IMR-90 (cell line): ENCODE results near the gene TRIM75. TPM values are rescaled to one million over a fixed set of nuclear protein-coding genes. Genes with fewer than 3 reads are reported as not detected.

Experiments
- ATAC-seq: fragments of 200-7000 bp; cut with Tn5 transposase; 2 replicates; pipeline ENCODE4 v1.9.1; 2020; ENCODE audit warnings: low read depth, mild to moderate bottlenecking, moderate library complexity
- BruUV-seq: library from RNA; stranded (reverse); fragments of 400-500 nt; replicated peaks from 2 replicates; lab custom pipeline; 2021; lab: Mats Ljungman, UMichigan
- CTCF ChIA-PET: fragments of 300-600 bp; formaldehyde crosslinking; extraction: SDS; loops from one replicate; lab custom pipeline; 2021; ENCODE audit warnings: antibody characterized with exemption; lab: Yijun Ruan, JAX
- POLR2A ChIA-PET: fragments of 300-600 bp; sonication (Branson Sonifier 250); formaldehyde crosslinking; loops from one replicate; lab custom pipeline; 2022; ENCODE audit warnings: antibody characterized with exemption; ENCODE audit not compliant: unreplicated experiment; lab: Charles Lee
- DNase-seq: peaks from one replicate; pipeline ENCODE4 v3.0.0; 2013
- H2AFZ ChIP-seq: replicated peaks from 2 replicates; pipeline ENCODE3; 2013; ENCODE audit warnings: low read length, mild to moderate bottlenecking; ENCODE audit not compliant: poor library complexity
- H2AK5ac ChIP-seq: 2 replicates; pipeline ENCODE4 v1.6.1; 2013; ENCODE audit warnings: low read depth, low read length, inconsistent platforms
- H2AK9ac ChIP-seq: replicated peaks from 2 replicates; pipeline ENCODE3; 2013; ENCODE audit warnings: mild to moderate bottlenecking, low read depth, low read length, moderate library complexity; ENCODE audit not compliant: poor library complexity
- H2BK120ac ChIP-seq: 2 replicates; pipeline ENCODE4 v1.6.1; 2013; ENCODE audit warnings: low read depth, low read length, inconsistent platforms
- H2BK15ac ChIP-seq: 3 replicates; pipeline ENCODE4 v1.6.1; 2013; ENCODE audit warnings: low read depth, low read length, inconsistent platforms
- H2BK20ac ChIP-seq: 2 replicates; pipeline ENCODE4 v1.6.1; 2013; ENCODE audit warnings: low read depth, mild to moderate bottlenecking, inconsistent platforms, low read length, moderate library complexity
- H2BK5ac ChIP-seq: 2 replicates; pipeline ENCODE4 v1.6.1; 2013; ENCODE audit warnings: mild to moderate bottlenecking, low read depth, low read length, inconsistent platforms; ENCODE audit not compliant: poor library complexity, severe bottlenecking
- H3K14ac ChIP-seq: replicated peaks from 2 replicates; pipeline ENCODE4 v1.6.1; 2013; ENCODE audit warnings: low read depth, low read length, inconsistent platforms
- H3K18ac ChIP-seq: 2 replicates; pipeline ENCODE4 v1.6.1; 2013; ENCODE audit warnings: low read depth, low read length, control low read depth
- H3K23ac ChIP-seq: 2 replicates; pipeline ENCODE4 v1.6.1; 2013; ENCODE audit warnings: low read depth, low read length, inconsistent platforms
- H3K27ac ChIP-seq: 2 replicates; pipeline ENCODE4 v1.5.1; 2013; ENCODE audit warnings: mild to moderate bottlenecking, control low read depth, low read length; ENCODE audit not compliant: insufficient read depth
- H3K27me3 ChIP-seq: 2 replicates; pipeline ENCODE4 v1.6.1; 2013; ENCODE audit warnings: low read length; ENCODE audit not compliant: control insufficient read depth, insufficient read depth
- H3K36me3 ChIP-seq: 2 replicates; pipeline ENCODE4 v1.6.1; 2013; ENCODE audit warnings: low read length, mixed read lengths; ENCODE audit not compliant: control insufficient read depth, insufficient read depth
- H3K4ac ChIP-seq: 2 replicates; pipeline ENCODE4 v1.6.1; 2013; ENCODE audit warnings: low read depth, low read length, inconsistent platforms
- H3K4me1 ChIP-seq: 2 replicates; pipeline ENCODE4 v1.6.1; 2013; ENCODE audit warnings: low read length, mixed read lengths; ENCODE audit not compliant: control insufficient read depth, insufficient read depth
- H3K4me2 ChIP-seq: 2 replicates; pipeline ENCODE4 v1.6.1; 2013; ENCODE audit warnings: low read depth, mild to moderate bottlenecking, control low read depth, low read length, moderate library complexity
- H3K4me3 ChIP-seq: 2 replicates; pipeline ENCODE4 v1.5.1; 2013; ENCODE audit warnings: low read depth, mild to moderate bottlenecking, control low read depth, low read length, moderate library complexity; ENCODE audit not compliant: insufficient read depth
- H3K56ac ChIP-seq: 2 replicates; pipeline ENCODE4 v1.6.1; 2013; ENCODE audit warnings: low read length, inconsistent platforms; ENCODE audit not compliant: insufficient read depth; ENCODE audit errors: extremely low read depth
- H3K79me1 ChIP-seq, 2 experiments: 2 replicates each; pipeline ENCODE4 v1.6.1; 2013; ENCODE audit warnings: low read length in 2 of 2, inconsistent platforms in 1 of 2, low read depth in 1 of 2
- H3K9ac ChIP-seq: 2 replicates; pipeline ENCODE4 v1.6.1; 2013; ENCODE audit warnings: low read depth, low read length, control low read depth
- H3K9me1 ChIP-seq: 2 replicates; pipeline ENCODE4 v1.6.1; 2013; ENCODE audit warnings: low read length, inconsistent platforms; ENCODE audit not compliant: insufficient read depth
- H3K9me3 ChIP-seq: 2 replicates; pipeline ENCODE4 v1.6.1; 2013; ENCODE audit warnings: low read length; ENCODE audit not compliant: control insufficient read depth, insufficient read depth
- H4K20me1 ChIP-seq: 2 replicates; pipeline ENCODE4 v1.6.1; 2013; ENCODE audit warnings: low read length, inconsistent platforms; ENCODE audit not compliant: insufficient read depth
- H4K5ac ChIP-seq: 2 replicates; pipeline ENCODE4 v1.6.1; 2013; ENCODE audit warnings: mild to moderate bottlenecking, low read depth, low read length, control low read depth
- H4K8ac ChIP-seq, 2 experiments: 2 replicates each; pipeline ENCODE4 v1.6.1; 2013; ENCODE audit warnings: low read depth in 2 of 2, low read length in 2 of 2, control low read depth in 1 of 2, inconsistent platforms in 1 of 2
- H4K91ac ChIP-seq: 2 replicates; pipeline ENCODE4 v1.6.1; 2013; ENCODE audit warnings: low read depth, low read length, inconsistent platforms; ENCODE audit not compliant: insufficient read depth
- CEBPB ChIP-seq: IDR thresholded peaks from 2 replicates; pipeline ENCODE4 v1.6.1; 2012; ENCODE audit warnings: low read depth, low read length, improper control_type of control experiment
- CTCF ChIP-seq: conservative IDR thresholded peaks from 2 replicates; pipeline ENCODE4 v1.5.1; 2012; ENCODE audit warnings: mild to moderate bottlenecking, low read depth, low read length, improper control_type of control experiment
- FOS ChIP-seq: fragments of 150-350 bp; IDR thresholded peaks from 2 replicates; pipeline ENCODE4 v1.6.1; 2016; ENCODE audit warnings: low read depth, low read length
- MAFK ChIP-seq: IDR thresholded peaks from 2 replicates; pipeline ENCODE4 v1.6.1; 2012; ENCODE audit warnings: low read depth, low read length, improper control_type of control experiment
- MAZ ChIP-seq: IDR thresholded peaks from 2 replicates; pipeline ENCODE4 v1.6.1; 2012; ENCODE audit warnings: low read depth, mild to moderate bottlenecking, low read length, improper control_type of control experiment, moderate library complexity, borderline replicate concordance
- NFE2L2 ChIP-seq: fragments of 150-350 bp; IDR thresholded peaks from 2 replicates; pipeline ENCODE4 v1.6.1; 2016; ENCODE audit warnings: low read depth, mild to moderate bottlenecking, low read length
- RAD21 ChIP-seq: IDR thresholded peaks from 2 replicates; pipeline ENCODE4 v1.6.1; 2012; ENCODE audit warnings: low read length, improper control_type of control experiment
- RCOR1 ChIP-seq: IDR thresholded peaks from 2 replicates; pipeline ENCODE4 v1.6.1; 2012; ENCODE audit warnings: mild to moderate bottlenecking, low read length, improper control_type of control experiment; ENCODE audit not compliant: insufficient replicate concordance
- RFX5 ChIP-seq: IDR thresholded peaks from 2 replicates; pipeline ENCODE4 v1.8.0; 2012; ENCODE audit warnings: low read depth, mild to moderate bottlenecking, low read length, moderate library complexity
- SMC3 ChIP-seq: fragments of 150-350 bp; IDR thresholded peaks from 2 replicates; pipeline ENCODE4 v1.6.1; 2016; ENCODE audit warnings: low read depth, mild to moderate bottlenecking, antibody characterized with exemption, low read length, moderate library complexity
- USF2 ChIP-seq: fragments of 150-350 bp; IDR thresholded peaks from 2 replicates; pipeline ENCODE4 v1.6.1; 2017; ENCODE audit warnings: mild to moderate bottlenecking, antibody characterized with exemption, low read length, low read depth
- WGBS, 2 experiments: methylation state at CpG; one replicate each; pipeline versions ENCODE4 v1.1.5 to v1.1.7; 2013; ENCODE audit warnings: missing lambda C conversion rate in 2 of 2; ENCODE audit not compliant: insufficient read length in 1 of 2; ENCODE audit errors: extremely low coverage in 2 of 2; 5-methylcytosine and 5-hydroxymethylcytosine counted together
- dilution Hi-C: fragments of 300-500 bp; cut with HindIII; formaldehyde crosslinking; loops from one replicate; pipeline ENCODE4 v1.14.3; 2018; ENCODE audit warnings: low sequenced_read_pairs; ENCODE audit not compliant: unreplicated experiment
- in situ Hi-C: fragments of 300-500 bp; cut with MboI; formaldehyde crosslinking; loops from 3 replicates; pipeline ENCODE4 v1.14.3; 2019; ENCODE audit warnings: low sequenced_read_pairs, inconsistent platforms, mixed read lengths
- intact Hi-C: fragments of 100-400 bp; cut with micrococcal nuclease; formaldehyde crosslinking; loops from 2 replicates; pipeline ENCODE4 v1.10.0; 2022
- polyA plus RNA-seq, 3 experiments: library from polyadenylated mRNA; depleted of rRNA; stranded (reverse); fragments of >200 nt; gene quantifications; 2 replicates each; pipeline ENCODE4 v1.2.3, GENCODE V29; 2012; ENCODE audit warnings: low replicate concordance in 1 of 3
- total RNA-seq: library from RNA; depleted of rRNA; stranded (reverse); fragments of >200 nt; gene quantifications from 2 replicates; pipeline ENCODE4 v1.2.3, GENCODE V29; 2012
- TF ChIP-seq, protein P1 (sequence below): fragments of 150-350 bp; IDR thresholded peaks from 2 replicates; pipeline ENCODE4 v1.6.1; 2016; ENCODE audit warnings: low read depth, mild to moderate bottlenecking, low read length, moderate library complexity, borderline replicate concordance

Gene TRIM75
- total and polyA plus RNA-seq, 2 of the 4 experiments (the other 2 are of a cell fraction): not detected

DNA sequence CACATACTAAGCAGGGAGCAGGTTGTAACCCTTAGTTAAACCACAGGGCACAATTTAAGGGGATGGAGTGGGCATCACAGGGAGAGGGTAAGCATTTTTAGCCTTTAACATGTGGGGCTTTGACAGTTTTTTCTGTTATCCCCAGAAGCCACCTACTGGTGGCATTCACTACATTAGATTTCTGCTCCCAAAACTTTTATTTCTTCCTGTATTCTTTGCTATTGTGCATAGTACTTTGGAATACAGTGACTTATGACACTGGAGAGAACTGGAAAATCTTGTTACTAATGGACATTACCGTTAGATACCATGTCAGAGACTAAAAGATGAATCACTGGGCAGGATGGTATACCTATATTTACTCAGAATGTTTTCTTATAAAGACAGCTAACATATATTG is 7.3 kb downstream of the TRIM75 start:
- no peak for TF ChIP-seq MAFK
- no peak for TF ChIP-seq RFX5
- TF ChIP-seq, protein P1, sequence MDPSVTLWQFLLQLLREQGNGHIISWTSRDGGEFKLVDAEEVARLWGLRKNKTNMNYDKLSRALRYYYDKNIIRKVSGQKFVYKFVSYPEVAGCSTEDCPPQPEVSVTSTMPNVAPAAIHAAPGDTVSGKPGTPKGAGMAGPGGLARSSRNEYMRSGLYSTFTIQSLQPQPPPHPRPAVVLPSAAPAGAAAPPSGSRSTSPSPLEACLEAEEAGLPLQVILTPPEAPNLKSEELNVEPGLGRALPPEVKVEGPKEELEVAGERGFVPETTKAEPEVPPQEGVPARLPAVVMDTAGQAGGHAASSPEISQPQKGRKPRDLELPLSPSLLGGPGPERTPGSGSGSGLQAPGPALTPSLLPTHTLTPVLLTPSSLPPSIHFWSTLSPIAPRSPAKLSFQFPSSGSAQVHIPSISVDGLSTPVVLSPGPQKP: no peak
- TF ChIP-seq RAD21: no peak
- TF ChIP-seq SMC3: no peak
- TF ChIP-seq FOS: no peak
- TF ChIP-seq RCOR1: no peak
- TF ChIP-seq NFE2L2: no peak
- no peak for TF ChIP-seq USF2
- TF ChIP-seq CTCF: no peak
- TF ChIP-seq MAZ: no peak
- TF ChIP-seq CEBPB: no peak
- H3K36me3 ChIP-seq: no peaks in the 10 kb centered on the region
- H3K56ac ChIP-seq: no peak overlapping the region
- no peak overlapping the region for H3K9ac ChIP-seq
- no peaks in the 10 kb centered on the region for H3K79me1 ChIP-seq
- ChIA-PET CTCF (interaction anchor here (0.5 to 0.6 kb wide), 2 partner anchors 26 to 36 kb away, joined by 3 to 4 read pairs; no protein-coding TSS in a partner anchor), POLR2A (no interaction called here)
- no peak overlapping the region for H2BK5ac ChIP-seq
- WGBS, 2 experiments: no CpG with 5 or more reads among the region's 1 CpG
- in situ Hi-C loops (no loop called here), dilution Hi-C loops (no loop called here), intact Hi-C loops (no loop called here)
- no peak overlapping the region for H3K4ac ChIP-seq
- H4K91ac ChIP-seq: no peak overlapping the region
- no peak for DNase-seq
- H3K4me1 ChIP-seq: no peaks in the 10 kb centered on the region
- no peak overlapping the region for H2BK20ac ChIP-seq
- H4K8ac ChIP-seq: no peak overlapping the region
- H3K9me3 ChIP-seq: no peaks in the 10 kb centered on the region
- no peak overlapping the region for H2BK15ac ChIP-seq
- H3K27me3 ChIP-seq: no peaks in the 10 kb centered on the region; the same call in 1 of the 2 replicates
- ATAC-seq: no peak
- no peaks in the 10 kb centered on the region for H4K20me1 ChIP-seq
- no peak overlapping the region for H3K27ac ChIP-seq
- H3K4me3 ChIP-seq: no peak overlapping the region
- H2BK120ac ChIP-seq: no peak overlapping the region
- H3K14ac ChIP-seq: no peak overlapping the region
- BruUV-seq: no TSS peak
- no peak overlapping the region for H4K5ac ChIP-seq
- H2AK9ac ChIP-seq: no peak overlapping the region
- no peaks in the 10 kb centered on the region for H3K9me1 ChIP-seq
- no peak overlapping the region for H3K23ac ChIP-seq
- H3K4me2 ChIP-seq: no peak overlapping the region
- no peak overlapping the region for H2AK5ac ChIP-seq
- no peak overlapping the region for H3K18ac ChIP-seq
- no peak overlapping the region for H2AFZ ChIP-seq
